Measurements from ENCODE around the gene MAPKBP1. TPM values are rescaled to one million over a fixed set of nuclear protein-coding genes. Genes with fewer than 3 reads are reported as not detected.

Gene MAPKBP1
- total and polyA plus RNA-seq, 2 of the 13 experiments (the other 11 are each of a cell fraction or from before 2014, with no cell fraction given) = 3.0 to 7.3 TPM

DNA sequence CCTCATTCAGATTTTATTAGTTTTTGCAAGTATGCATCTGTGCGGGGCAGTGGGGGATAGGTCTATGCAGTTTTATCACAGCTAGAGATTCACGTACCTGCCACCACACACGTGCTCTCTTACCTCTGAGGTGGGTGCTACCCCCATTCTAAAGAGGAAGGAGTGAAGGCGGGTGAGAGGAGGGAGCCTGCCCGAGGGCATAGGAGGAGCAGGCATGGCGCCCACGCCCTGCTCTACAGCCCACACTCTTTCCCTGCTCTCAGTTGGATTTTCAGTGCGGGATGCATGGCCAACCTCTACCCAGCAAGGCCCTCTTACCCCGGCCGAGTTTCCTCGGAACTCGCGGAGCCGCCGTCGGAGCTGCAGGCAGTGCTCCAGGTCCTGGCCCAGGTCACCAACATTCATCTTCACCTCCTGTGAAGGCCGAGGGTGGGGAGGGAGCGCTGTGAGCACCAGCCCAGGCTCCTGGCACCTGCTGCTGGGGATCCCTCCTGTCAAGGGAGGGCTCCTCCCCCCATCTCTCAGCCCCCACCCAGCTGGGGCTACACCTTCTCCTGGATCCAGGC lies 91.3 kb downstream of the MAPKBP1 start:
- Histone ChIP-seq H3K36me3 (replicated peaks in 1 of 2; ENCODE audit: control insufficient read depth in 1 of 2, insufficient read depth in 2 of 2, low read length in 2 of 2) (no peaks in the 10 kb centered on the region), H3K9me3 (ENCODE audit: low read length) (no peaks in the 10 kb centered on the region), H3K4me2 (ENCODE audit: low read depth, low read length) (peak overlapping the region; percentile 76), H4K20me1 (ENCODE audit: insufficient read depth, low read length) (no peaks in the 10 kb centered on the region), H2AFZ (ENCODE audit: low read length) (no peak overlapping the region), H3K79me2 (ENCODE audit: insufficient read depth, low read length) (no peaks in the 10 kb centered on the region), H3K4me3 (replicated peaks in 1 of 3; ENCODE audit: insufficient read depth in 1 of 3, low read depth in 2 of 3, low read length in 3 of 3) (peak overlapping the region in 1 of 3 experiments; percentile 57; a peak in 1 of 6 replicates), H3K4me1 (ENCODE audit: insufficient read depth, low read length) (peaks cover 40% of the 10 kb centered on the region), H3K27me3 (ENCODE audit: control insufficient read depth in 1 of 2, insufficient read depth in 2 of 2, low read length in 2 of 2) (peaks cover 5 to 58% of the 10 kb centered on the region in 2 experiments; a peak in 4 of 5 replicates), H3K9ac (ENCODE audit: insufficient read depth, low read depth, low read length) (peak overlapping the region; percentile 44; the same call in 1 of the 2 replicates), H3K27ac (ENCODE audit: extremely low read length, insufficient read depth, low read length) (no peak overlapping the region)
- TF ChIP-seq TBX2 (CRISPR knock-in tag; IDR thresholded peaks at IDR 0.05; ENCODE audit: borderline replicate concordance) (peak; percentile 9; the same call in 1 of the 2 replicates), ZBTB7B (CRISPR knock-in tag; IDR thresholded peaks at IDR 0.05) (no peak)
- DNase-seq (ENCODE audit: low spot score) (no peak), FAIRE-seq (no peak), ATAC-seq (no peak)
- intact Hi-C loops (cut with micrococcal nuclease; ENCODE audit: unreplicated experiment) (no loop called here), in situ Hi-C loops (cut with HindIII; ENCODE audit: extremely low pct_ligation_motif_present, low pct_unique_long_range_greater_than_20kb) (no loop called here)
- ChIA-PET POLR2A (interaction anchor here (1.4 kb wide), 1 partner anchor 14 kb away, joined by 3 read pairs; no protein-coding TSS in a partner anchor), CTCF (ENCODE audit: low intra/inter-chr PET ratio, low total read pairs) (no interaction called here)
- 75% methylated on average over 18 of the region's 18 CpGs for WGBS (ENCODE audit: low lambda C conversion rate)
- BruUV-seq (replicated peaks) = no TSS peak

DNA sequence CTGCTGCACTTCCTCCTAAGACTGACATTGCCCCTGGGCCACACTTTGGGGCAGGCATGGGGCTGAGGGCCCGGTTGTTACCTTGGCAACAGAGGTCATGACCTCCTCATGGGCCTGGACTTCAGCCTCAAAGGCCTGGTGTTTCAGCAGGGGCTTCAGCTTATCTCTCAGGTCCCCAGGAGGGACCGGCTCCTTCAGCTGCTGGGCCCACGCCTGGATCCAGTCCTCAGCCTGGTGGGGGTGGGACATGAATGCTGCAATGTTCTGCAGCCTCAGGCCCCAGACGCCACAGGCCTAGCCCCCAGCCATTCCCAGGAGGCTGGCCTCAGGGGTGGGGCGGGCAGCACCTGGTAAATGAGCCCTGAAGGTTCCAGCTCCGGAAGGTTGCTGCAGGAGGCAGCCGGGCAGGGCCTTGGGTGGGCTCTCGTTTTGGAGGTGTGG lies 92.0 kb downstream of the MAPKBP1 start:
- no peak overlapping the region for H2AFZ ChIP-seq (ENCODE audit: low read length)
- peak overlapping the region; percentile 76 for H3K4me2 ChIP-seq (ENCODE audit: low read depth, low read length)
- H3K9me3 ChIP-seq (ENCODE audit: low read length) = no peaks in the 10 kb centered on the region
- POLR2A ChIA-PET = no interaction called here
- H3K36me3 ChIP-seq (replicated peaks in 1 of 2; ENCODE audit: control insufficient read depth in 1 of 2, insufficient read depth in 2 of 2, low read length in 2 of 2) = no peaks in the 10 kb centered on the region
- in situ Hi-C loops (cut with HindIII; ENCODE audit: extremely low pct_ligation_motif_present, low pct_unique_long_range_greater_than_20kb) = no loop called here
- CTCF ChIA-PET (ENCODE audit: low intra/inter-chr PET ratio, low total read pairs) = no interaction called here
- no TSS peak for BruUV-seq (replicated peaks)
- no peak overlapping the region for H3K27ac ChIP-seq (ENCODE audit: extremely low read length, insufficient read depth, low read length)
- peaks cover 9 to 61% of the 10 kb centered on the region in 2 experiments; a peak in 4 of 5 replicates for H3K27me3 ChIP-seq (ENCODE audit: control insufficient read depth in 1 of 2, insufficient read depth in 2 of 2, low read length in 2 of 2)
- peak; percentile 31 for DNase-seq (ENCODE audit: low spot score)
- no peaks in the 10 kb centered on the region for H4K20me1 ChIP-seq (ENCODE audit: insufficient read depth, low read length)
- H3K79me2 ChIP-seq (ENCODE audit: insufficient read depth, low read length) = no peaks in the 10 kb centered on the region
- ATAC-seq = peak; percentile 52
- peak overlapping the region in 2 of 3 experiments; percentile 34 to 57; a peak in 4 of 6 replicates for H3K4me3 ChIP-seq (replicated peaks in 1 of 3; ENCODE audit: insufficient read depth in 1 of 3, low read depth in 2 of 3, low read length in 3 of 3)
- WGBS (ENCODE audit: low lambda C conversion rate) = 17% methylated on average over 1 of the region's 8 CpGs
- intact Hi-C loops (cut with micrococcal nuclease; ENCODE audit: unreplicated experiment) = no loop called here
- FAIRE-seq = peak; percentile 12
- peaks cover 40% of the 10 kb centered on the region for H3K4me1 ChIP-seq (ENCODE audit: insufficient read depth, low read length)
- peak overlapping the region; percentile 44; the same call in 1 of the 2 replicates for H3K9ac ChIP-seq (ENCODE audit: insufficient read depth, low read depth, low read length)
- no peak for TF ChIP-seq CREB1 (IDR thresholded peaks at IDR 0.05)
- no peak for TF ChIP-seq CREB1 (CRISPR knock-in tag; IDR thresholded peaks at IDR 0.05)
- TF ChIP-seq ZNF761 (CRISPR knock-in tag; conservative IDR thresholded peaks at IDR 0.05) = 0 out of 2 replicates have a peak, but pooled peaks have one; percentile 27
- TF ChIP-seq NONO (IDR thresholded peaks at IDR 0.05) = no peak
- TF ChIP-seq NONO (CRISPR knock-in tag; conservative IDR thresholded peaks at IDR 0.05) = no peak
- no peak for TF ChIP-seq ZNF333 (CRISPR knock-in tag; IDR thresholded peaks at IDR 0.05; ENCODE audit: borderline replicate concordance)
- TF ChIP-seq ZNF207 (IDR thresholded peaks at IDR 0.05; ENCODE audit: borderline replicate concordance) = no peak
- TF ChIP-seq, protein P1, sequence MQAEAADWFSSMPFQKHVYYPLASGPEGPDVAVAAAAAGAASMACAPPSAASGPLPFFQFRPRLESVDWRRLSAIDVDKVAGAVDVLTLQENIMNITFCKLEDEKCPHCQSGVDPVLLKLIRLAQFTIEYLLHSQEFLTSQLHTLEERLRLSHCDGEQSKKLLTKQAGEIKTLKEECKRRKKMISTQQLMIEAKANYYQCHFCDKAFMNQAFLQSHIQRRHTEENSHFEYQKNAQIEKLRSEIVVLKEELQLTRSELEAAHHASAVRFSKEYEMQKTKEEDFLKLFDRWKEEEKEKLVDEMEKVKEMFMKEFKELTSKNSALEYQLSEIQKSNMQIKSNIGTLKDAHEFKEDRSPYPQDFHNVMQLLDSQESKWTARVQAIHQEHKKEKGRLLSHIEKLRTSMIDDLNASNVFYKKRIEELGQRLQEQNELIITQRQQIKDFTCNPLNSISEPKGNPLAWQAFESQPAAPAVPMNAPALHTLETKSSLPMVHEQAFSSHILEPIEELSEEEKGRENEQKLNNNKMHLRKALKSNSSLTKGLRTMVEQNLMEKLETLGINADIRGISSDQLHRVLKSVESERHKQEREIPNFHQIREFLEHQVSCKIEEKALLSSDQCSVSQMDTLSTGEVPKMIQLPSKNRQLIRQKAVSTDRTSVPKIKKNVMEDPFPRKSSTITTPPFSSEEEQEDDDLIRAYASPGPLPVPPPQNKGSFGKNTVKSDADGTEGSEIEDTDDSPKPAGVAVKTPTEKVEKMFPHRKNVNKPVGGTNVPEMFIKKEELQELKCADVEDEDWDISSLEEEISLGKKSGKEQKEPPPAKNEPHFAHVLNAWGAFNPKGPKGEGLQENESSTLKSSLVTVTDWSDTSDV (CRISPR knock-in tag; IDR thresholded peaks at IDR 0.05) = no peak
- TF ChIP-seq CSRNP2 (CRISPR knock-in tag; conservative IDR thresholded peaks at IDR 0.05; ENCODE audit: low read depth) = no peak
- no peak for TF ChIP-seq RFXAP (CRISPR knock-in tag; IDR thresholded peaks at IDR 0.05; ENCODE audit: borderline replicate concordance)
